Karpas-422 (cell line): ENCODE data around the gene DYNLT3. TPM values are rescaled to one million over a fixed set of nuclear protein-coding genes. Genes with fewer than 3 reads are reported as not detected.

Source experiments
- DNase-seq: peaks from one replicate; pipeline ENCODE4 v3.0.0-alpha.2; 2015
- H2AFZ ChIP-seq: fragments of 200-600 bp; sonication (generic); 2 replicates; pipeline ENCODE4 v1.6.1; 2014; ENCODE audit warnings: antibody characterized with exemption, low read length, mixed read lengths
- H3K27ac ChIP-seq: fragments of 200-600 bp; sonication (generic); 2 replicates; pipeline ENCODE4 v1.5.1; 2014; ENCODE audit warnings: mild to moderate bottlenecking, low read length, moderate library complexity
- H3K27me3 ChIP-seq: fragments of 200-600 bp; sonication (generic); 2 replicates; pipeline ENCODE4 v1.6.1; 2014; ENCODE audit warnings: low read length, mixed read lengths
- H3K36me3 ChIP-seq: fragments of 200-600 bp; sonication (generic); 2 replicates; pipeline ENCODE4 v1.6.1; 2014; ENCODE audit warnings: low read length, mixed read lengths; ENCODE audit not compliant: insufficient read depth
- H3K4me1 ChIP-seq: fragments of 200-600 bp; sonication (generic); 2 replicates; pipeline ENCODE4 v1.6.1; 2014; ENCODE audit warnings: mild to moderate bottlenecking, low read length, mixed read lengths
- H3K4me2 ChIP-seq: fragments of 200-600 bp; sonication (generic); 2 replicates; pipeline ENCODE4 v1.6.1; 2014; ENCODE audit warnings: low read length, low read depth, mild to moderate bottlenecking; ENCODE audit not compliant: poor library complexity, severe bottlenecking
- H3K4me3 ChIP-seq: fragments of 200-600 bp; sonication (generic); 2 replicates; pipeline ENCODE4 v1.5.1; 2014; ENCODE audit warnings: mild to moderate bottlenecking, antibody characterized with exemption, low read length, mixed read lengths
- H3K79me2 ChIP-seq: fragments of 200-600 bp; sonication (generic); 2 replicates; pipeline ENCODE4 v1.6.1; 2014; ENCODE audit warnings: mild to moderate bottlenecking, low read length, mixed read lengths
- H3K9ac ChIP-seq: fragments of 200-600 bp; sonication (generic); 2 replicates; pipeline ENCODE4 v1.6.0; 2014; ENCODE audit warnings: low read length
- H3K9me2 ChIP-seq: fragments of 200-600 bp; sonication (generic), shearing (Covaris generic); replicated peaks from 2 replicates; pipeline ENCODE4 v1.6.0; 2014; ENCODE audit warnings: mild to moderate bottlenecking, low read length, moderate library complexity; ENCODE audit not compliant: insufficient read depth
- H3K9me3 ChIP-seq: fragments of 300-700, 200-600 bp; sonication (generic); 2 replicates; pipeline ENCODE4 v1.6.1; 2014; ENCODE audit warnings: low read length, mixed read lengths
- H4K20me1 ChIP-seq: fragments of 200-600 bp; sonication (generic); 2 replicates; pipeline ENCODE4 v1.6.1; 2014; ENCODE audit warnings: mild to moderate bottlenecking, antibody characterized with exemption, low read length, low read depth; ENCODE audit not compliant: insufficient read depth
- total RNA-seq: library from RNA; depleted of rRNA; stranded (reverse); fragments of >200 nt; shearing (Covaris generic); gene quantifications from 2 replicates; pipeline ENCODE4 v1.2.3, GENCODE V29; 2014; ENCODE audit warnings: low replicate concordance

The DYNLT3 gene
- total RNA-seq, 1 experiment from 2014 or later = 33.5 TPM

GRCh38 chrX:37860721-37861120, 13.3 kb upstream of the DYNLT3 start:
- Histone ChIP-seq H3K4me1 (no peaks in the 10 kb centered on the region), H3K27me3 (no peaks in the 10 kb centered on the region), H2AFZ (no peak overlapping the region), H3K36me3 (no peaks in the 10 kb centered on the region), H3K4me3 (no peak overlapping the region), H3K79me2 (no peaks in the 10 kb centered on the region), H3K9ac (no peak overlapping the region), H3K27ac (no peak overlapping the region), H3K9me3 (no peaks in the 10 kb centered on the region), H3K4me2 (no peak overlapping the region), H3K9me2 (no peaks in the 10 kb centered on the region), H4K20me1 (no peaks in the 10 kb centered on the region)
- no peak for DNase-seq

- Histone ChIP-seq H3K9me3 (no peaks in the 10 kb centered on the region), H3K9me2 (no peaks in the 10 kb centered on the region), H2AFZ (no peak overlapping the region), H3K27me3 (no peaks in the 10 kb centered on the region), H3K79me2 (no peaks in the 10 kb centered on the region), H3K36me3 (no peaks in the 10 kb centered on the region), H3K4me3 (no peak overlapping the region), H4K20me1 (no peaks in the 10 kb centered on the region), H3K4me1 (no peaks in the 10 kb centered on the region), H3K4me2 (no peak overlapping the region), H3K9ac (no peak overlapping the region), H3K27ac (no peak overlapping the region)
- DNase-seq = no peak
Observed at GRCh38 chrX:37854748-37855147, 7.4 kb upstream of the DYNLT3 start.

- no peaks in the 10 kb centered on the region for H3K36me3 ChIP-seq
- H3K79me2 ChIP-seq = no peaks in the 10 kb centered on the region
- H3K4me2 ChIP-seq = no peak overlapping the region
- no peaks in the 10 kb centered on the region for H3K9me3 ChIP-seq
- H2AFZ ChIP-seq = no peak overlapping the region
- H4K20me1 ChIP-seq = no peaks in the 10 kb centered on the region
- H3K4me3 ChIP-seq = no peak overlapping the region
- DNase-seq = no peak
- no peak overlapping the region for H3K27ac ChIP-seq
- no peaks in the 10 kb centered on the region for H3K27me3 ChIP-seq
- no peaks in the 10 kb centered on the region for H3K9me2 ChIP-seq
- no peaks in the 10 kb centered on the region for H3K4me1 ChIP-seq
- H3K9ac ChIP-seq = no peak overlapping the region
Observed at GRCh38 chrX:37854148-37854547, 6.8 kb upstream of the DYNLT3 start.

GRCh38 chrX:37847733-37848197, 394 bp upstream of the DYNLT3 start:
- H2AFZ ChIP-seq = peak overlapping the region; percentile 90; the same call in 1 of the 2 replicates
- no peak overlapping the region for H3K27ac ChIP-seq
- H3K79me2 ChIP-seq = peaks cover 8% of the 10 kb centered on the region; the same call in 1 of the 2 replicates
- no peaks in the 10 kb centered on the region for H3K36me3 ChIP-seq
- peak overlapping the region; percentile 82 for H3K4me3 ChIP-seq
- no peaks in the 10 kb centered on the region for H3K9me2 ChIP-seq
- H3K4me2 ChIP-seq = peak overlapping the region; percentile 88
- DNase-seq = no peak
- H3K9ac ChIP-seq = peak overlapping the region; percentile 77
- no peaks in the 10 kb centered on the region for H3K27me3 ChIP-seq
- H4K20me1 ChIP-seq = no peaks in the 10 kb centered on the region
- peaks cover 16% of the 10 kb centered on the region for H3K4me1 ChIP-seq
- no peaks in the 10 kb centered on the region for H3K9me3 ChIP-seq

GRCh38 chrX:37846558-37846933, 825 bp downstream of the DYNLT3 start:
- Histone ChIP-seq H3K9me3 (no peaks in the 10 kb centered on the region), H3K27me3 (no peaks in the 10 kb centered on the region), H3K9ac (peak overlapping the region; percentile 77), H3K79me2 (peaks cover 8% of the 10 kb centered on the region; the same call in 1 of the 2 replicates), H3K4me1 (peaks cover 16% of the 10 kb centered on the region), H3K27ac (peak overlapping the region; percentile 42; the same call in 1 of the 2 replicates), H3K4me2 (peak overlapping the region; percentile 88), H3K9me2 (no peaks in the 10 kb centered on the region), H2AFZ (no peak overlapping the region; the same call in 1 of the 2 replicates), H4K20me1 (no peaks in the 10 kb centered on the region), H3K4me3 (peak overlapping the region; percentile 82), H3K36me3 (no peaks in the 10 kb centered on the region)
- no peak for DNase-seq

- 0 out of 2 replicates have a peak overlapping the region, but pooled peaks have one; percentile 42 for H3K27ac ChIP-seq
Observed at GRCh38 chrX:37846141-37846540, 1.2 kb downstream of the DYNLT3 start.

GRCh38 chrX:37844622-37845021, 2.7 kb downstream of the DYNLT3 start:
- Histone ChIP-seq H3K79me2 (peaks cover 8% of the 10 kb centered on the region; the same call in 1 of the 2 replicates), H3K4me3 (no peak overlapping the region), H3K36me3 (no peaks in the 10 kb centered on the region; the same call in 1 of the 2 replicates), H3K27ac (no peak overlapping the region), H2AFZ (no peak overlapping the region), H3K9me3 (no peaks in the 10 kb centered on the region), H3K9me2 (no peaks in the 10 kb centered on the region), H3K4me1 (peaks cover 16% of the 10 kb centered on the region), H3K4me2 (no peak overlapping the region), H3K27me3 (no peaks in the 10 kb centered on the region), H4K20me1 (no peaks in the 10 kb centered on the region), H3K9ac (no peak overlapping the region)
- no peak for DNase-seq

More at GRCh38 chrX:37846141-37846540, 1.2 kb downstream of the DYNLT3 start:
- H3K36me3 ChIP-seq = no peaks in the 10 kb centered on the region; the same call in 1 of the 2 replicates
- H3K27me3 ChIP-seq = no peaks in the 10 kb centered on the region
- H3K4me3 ChIP-seq = peak overlapping the region; percentile 82
- no peaks in the 10 kb centered on the region for H4K20me1 ChIP-seq
- peaks cover 8% of the 10 kb centered on the region; the same call in 1 of the 2 replicates for H3K79me2 ChIP-seq
- no peak for DNase-seq
- H3K4me1 ChIP-seq = peaks cover 16% of the 10 kb centered on the region
- peak overlapping the region; percentile 77 for H3K9ac ChIP-seq
- H3K9me3 ChIP-seq = no peaks in the 10 kb centered on the region
- H3K9me2 ChIP-seq = no peaks in the 10 kb centered on the region
- H3K4me2 ChIP-seq = peak overlapping the region; percentile 88
- no peak overlapping the region for H2AFZ ChIP-seq

GRCh38 chrX:37840931-37841330, 6.4 kb downstream of the DYNLT3 start:
- Histone ChIP-seq H3K9ac (no peak overlapping the region), H2AFZ (no peak overlapping the region), H3K36me3 (no peaks in the 10 kb centered on the region; the same call in 1 of the 2 replicates), H3K4me3 (no peak overlapping the region), H3K9me3 (no peaks in the 10 kb centered on the region), H3K9me2 (no peaks in the 10 kb centered on the region), H3K27me3 (no peaks in the 10 kb centered on the region), H4K20me1 (no peaks in the 10 kb centered on the region), H3K27ac (no peak overlapping the region), H3K4me2 (no peak overlapping the region), H3K79me2 (no peaks in the 10 kb centered on the region), H3K4me1 (peaks cover 4% of the 10 kb centered on the region)
- no peak for DNase-seq
